Activated CD8-positive, alpha-beta T cell treated with anti-CD3 and anti-CD28 coated beads, Interleukin-2, amount 10 ng/mL, durations not matched to agents 7 days and 5 days (primary cell): ENCODE data around the gene NKX1-1. TPM values are rescaled to one million over a fixed set of nuclear protein-coding genes. Genes with fewer than 3 reads are reported as not detected.
A peak's percentile ranks its signal among the peaks of the same experiment; 100 is the strongest.

Experiments
- ATAC-seq: fragments of 150-1000 bp; cut with Tn5 transposase; one replicate; pipeline ENCODE4 v1.10.0; 2021; ENCODE audit warnings: moderate library complexity
- CTCF ChIA-PET: fragments of 350-600 bp; sonication (Branson Sonifier 250); formaldehyde crosslinking; loops from one replicate; lab custom pipeline; 2021; ENCODE audit warnings: antibody characterized with exemption; lab: Charles Lee
- POLR2A ChIA-PET: fragments of 350-600 bp; sonication (Branson Sonifier 250); formaldehyde crosslinking; loops from one replicate; lab custom pipeline; 2021; ENCODE audit warnings: antibody characterized with exemption; lab: Charles Lee
- DNase-seq: peaks from one replicate; pipeline ENCODE4 v3.0.0-alpha.2; 2020
- H3K27ac Mint-ChIP-seq: one replicate; pipeline ENCODE4 v1.8.0; 2021; ENCODE audit warnings: mild to moderate bottlenecking, mixed read lengths
- H3K27me3 Mint-ChIP-seq: one replicate; pipeline ENCODE4 v1.8.0; 2021; ENCODE audit warnings: low read depth, mixed read lengths
- H3K36me3 Mint-ChIP-seq: one replicate; pipeline ENCODE4 v1.8.0; 2021; ENCODE audit warnings: low read depth, mixed read lengths
- H3K4me1 Mint-ChIP-seq: one replicate; pipeline ENCODE4 v1.8.0; 2021; ENCODE audit warnings: low read depth, mixed read lengths
- H3K4me3 Mint-ChIP-seq: one replicate; pipeline ENCODE4 v1.8.0; 2021; ENCODE audit warnings: mild to moderate bottlenecking, mixed read lengths
- H3K9me3 Mint-ChIP-seq: one replicate; pipeline ENCODE4 v1.8.0; 2022; ENCODE audit warnings: mixed read lengths; ENCODE audit not compliant: insufficient read depth
- total RNA-seq, 2 experiments: library from RNA; stranded (reverse); gene quantifications; one replicate each; pipeline ENCODE4 v1.2.3, GENCODE V29; 2021

NKX1-1 gene
- total RNA-seq, 2 experiments from 2014 or later = not detected

- peaks cover 40% of the 10 kb centered on the region for H3K27me3 Mint-ChIP-seq
- H3K4me3 Mint-ChIP-seq = no peak overlapping the region
- peaks cover 3% of the 10 kb centered on the region for H3K4me1 Mint-ChIP-seq
- POLR2A ChIA-PET = no interaction called here
- CTCF ChIA-PET = no interaction called here
- DNase-seq (no peak), ATAC-seq (no peak)
- H3K36me3 Mint-ChIP-seq = peaks cover 6% of the 10 kb centered on the region
- peak overlapping the region; percentile 36 for H3K27ac Mint-ChIP-seq
- H3K9me3 Mint-ChIP-seq = no peaks in the 10 kb centered on the region
These were observed 1.6 kb upstream of the NKX1-1 start for GRCh38 chr4:1407657-1408333.

DNA sequence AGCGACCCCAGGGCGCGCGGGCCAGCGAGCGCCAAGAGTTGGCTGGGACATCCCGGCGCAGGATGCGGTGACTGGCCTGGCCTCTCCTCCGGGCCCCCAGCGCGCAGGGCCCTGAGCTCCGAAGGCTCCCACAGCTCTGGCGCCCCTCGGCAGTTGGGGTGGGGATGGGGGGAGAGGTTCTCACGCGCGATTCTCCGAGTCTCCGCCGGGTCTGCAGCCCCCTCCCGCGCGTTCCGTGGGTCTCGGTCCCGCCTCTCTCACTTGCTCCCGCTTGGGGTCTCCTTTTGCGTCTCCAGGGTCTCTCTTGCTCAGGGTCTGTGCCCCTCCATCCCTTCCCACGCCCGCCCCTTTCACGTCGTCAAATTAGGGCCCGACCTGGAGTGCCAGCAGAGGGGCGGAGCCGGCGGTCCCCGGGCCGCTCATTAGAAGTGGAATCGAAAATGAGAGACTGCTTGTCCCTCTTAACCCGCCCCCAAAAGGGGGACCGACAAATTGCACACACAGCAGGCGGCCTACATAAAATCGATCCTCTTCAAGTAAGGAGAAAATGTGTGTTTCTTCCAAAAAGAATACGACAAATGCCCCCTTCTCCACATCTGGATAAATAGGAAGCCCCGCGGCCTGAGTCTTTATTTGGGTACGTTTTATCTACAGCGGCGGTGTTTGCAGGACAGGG lies 877 bp upstream of the NKX1-1 start:
- ATAC-seq (no peak), DNase-seq (no peak)
- peak overlapping the region; percentile 42 for H3K4me3 Mint-ChIP-seq
- no peaks in the 10 kb centered on the region for H3K9me3 Mint-ChIP-seq
- H3K4me1 Mint-ChIP-seq = peaks cover 3% of the 10 kb centered on the region
- H3K27me3 Mint-ChIP-seq = peaks cover 45% of the 10 kb centered on the region
- peak overlapping the region; percentile 73 for H3K27ac Mint-ChIP-seq
- H3K36me3 Mint-ChIP-seq = peaks cover 6% of the 10 kb centered on the region
- ChIA-PET CTCF (no interaction called here), POLR2A (no interaction called here)

DNA sequence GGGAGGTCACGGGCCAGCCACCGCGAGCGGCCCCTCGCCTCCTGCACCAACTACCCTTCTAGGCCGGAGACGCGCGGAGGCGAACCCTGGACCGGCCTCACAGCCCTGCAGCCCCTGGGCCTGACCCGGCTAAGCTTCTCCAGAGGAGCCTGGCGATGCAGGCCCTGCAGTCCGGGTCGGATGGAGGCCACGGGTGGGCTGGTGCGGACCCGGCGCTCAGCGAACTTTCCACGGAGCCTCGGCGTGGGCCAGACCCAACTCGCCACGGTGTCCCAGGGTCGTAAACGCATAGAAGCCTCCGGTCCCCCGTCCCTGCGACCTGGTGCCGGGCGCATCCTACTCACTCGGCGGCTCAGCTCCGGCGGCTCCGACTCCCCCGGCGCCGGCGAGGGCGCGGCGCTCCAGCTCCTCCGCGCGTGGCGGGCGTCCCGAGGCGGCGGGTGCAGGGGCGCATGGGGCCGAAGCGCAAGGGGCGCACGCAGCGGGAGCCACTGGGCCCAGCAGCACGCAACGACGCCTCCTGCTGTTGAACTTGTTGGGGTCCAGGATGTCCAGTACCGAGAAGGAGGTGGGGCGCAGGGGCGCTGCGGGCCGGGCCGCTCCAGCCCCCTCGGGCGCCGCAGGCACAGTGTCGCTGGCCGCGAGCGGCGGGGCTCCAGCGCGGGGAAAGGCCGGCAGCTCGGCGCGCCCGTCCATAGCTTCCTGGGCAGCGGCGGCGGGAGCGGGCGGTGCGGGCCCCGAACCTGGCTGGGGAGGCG lies 427 bp downstream of the NKX1-1 start:
- Mint-ChIP-seq H3K4me1 (peaks cover 3% of the 10 kb centered on the region), H3K9me3 (no peaks in the 10 kb centered on the region), H3K27ac (no peak overlapping the region), H3K36me3 (peaks cover 6% of the 10 kb centered on the region), H3K4me3 (no peak overlapping the region), H3K27me3 (peaks cover 49% of the 10 kb centered on the region)
- CTCF ChIA-PET = no interaction called here
- no peak for ATAC-seq
- DNase-seq = no peak
- POLR2A ChIA-PET = no interaction called here

DNA sequence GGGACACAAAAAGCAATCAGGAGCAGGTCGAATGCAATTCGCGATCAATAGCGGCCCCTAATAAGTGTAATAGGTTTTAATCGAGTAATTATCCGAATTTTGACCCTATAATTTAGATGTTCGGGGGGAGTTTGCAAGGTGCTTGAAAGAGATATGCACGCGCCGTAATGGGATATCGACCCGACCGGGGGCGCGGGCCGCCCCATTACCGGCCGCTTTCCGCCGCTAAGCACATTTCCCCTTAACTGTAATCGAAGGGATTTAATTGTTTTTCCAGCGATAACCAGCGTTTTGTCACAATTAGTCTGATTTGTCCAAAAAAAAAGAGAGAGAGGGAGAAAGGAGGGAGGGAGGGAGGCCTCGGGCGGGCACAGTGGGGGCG lies 997 bp downstream of the NKX1-1 start:
- H3K27ac Mint-ChIP-seq = peak overlapping the region; percentile 81
- POLR2A ChIA-PET = no interaction called here
- H3K4me1 Mint-ChIP-seq = peaks cover 3% of the 10 kb centered on the region
- CTCF ChIA-PET = no interaction called here
- no peaks in the 10 kb centered on the region for H3K9me3 Mint-ChIP-seq
- DNase-seq (no peak), ATAC-seq (no peak)
- peaks cover 52% of the 10 kb centered on the region for H3K27me3 Mint-ChIP-seq
- peaks cover 6% of the 10 kb centered on the region for H3K36me3 Mint-ChIP-seq
- H3K4me3 Mint-ChIP-seq = peak overlapping the region; percentile 58

GRCh38 chr4:1404573-1405253 lies 1.5 kb downstream of the NKX1-1 start:
- H3K36me3 Mint-ChIP-seq = peaks cover 6% of the 10 kb centered on the region
- H3K4me1 Mint-ChIP-seq = peaks cover 3% of the 10 kb centered on the region
- H3K27me3 Mint-ChIP-seq = peaks cover 51% of the 10 kb centered on the region
- peak overlapping the region; percentile 81 for H3K27ac Mint-ChIP-seq
- no peak for ATAC-seq
- H3K9me3 Mint-ChIP-seq = no peaks in the 10 kb centered on the region
- POLR2A ChIA-PET = no interaction called here
- H3K4me3 Mint-ChIP-seq = peak overlapping the region; percentile 58
- no peak for DNase-seq
- CTCF ChIA-PET = no interaction called here

- Mint-ChIP-seq H3K27me3 (peaks cover 46% of the 10 kb centered on the region), H3K4me3 (peak overlapping the region; percentile 42), H3K4me1 (peaks cover 3% of the 10 kb centered on the region), H3K36me3 (peaks cover 6% of the 10 kb centered on the region), H3K9me3 (no peaks in the 10 kb centered on the region), H3K27ac (no peak overlapping the region)
- no peak for DNase-seq
- POLR2A ChIA-PET = no interaction called here
- no peak for ATAC-seq
- CTCF ChIA-PET = no interaction called here
These were observed 2.4 kb downstream of the NKX1-1 start for GRCh38 chr4:1403591-1404572.

- ChIA-PET CTCF (no interaction called here), POLR2A (no interaction called here)
- Mint-ChIP-seq H3K27me3 (peaks cover 39% of the 10 kb centered on the region), H3K4me1 (peaks cover 3% of the 10 kb centered on the region), H3K27ac (no peak overlapping the region), H3K36me3 (peaks cover 9% of the 10 kb centered on the region), H3K4me3 (no peak overlapping the region), H3K9me3 (no peaks in the 10 kb centered on the region)
- no peak for ATAC-seq
- no peak for DNase-seq
These were observed 3.1 kb downstream of the NKX1-1 start for GRCh38 chr4:1403177-1403583.

DNA sequence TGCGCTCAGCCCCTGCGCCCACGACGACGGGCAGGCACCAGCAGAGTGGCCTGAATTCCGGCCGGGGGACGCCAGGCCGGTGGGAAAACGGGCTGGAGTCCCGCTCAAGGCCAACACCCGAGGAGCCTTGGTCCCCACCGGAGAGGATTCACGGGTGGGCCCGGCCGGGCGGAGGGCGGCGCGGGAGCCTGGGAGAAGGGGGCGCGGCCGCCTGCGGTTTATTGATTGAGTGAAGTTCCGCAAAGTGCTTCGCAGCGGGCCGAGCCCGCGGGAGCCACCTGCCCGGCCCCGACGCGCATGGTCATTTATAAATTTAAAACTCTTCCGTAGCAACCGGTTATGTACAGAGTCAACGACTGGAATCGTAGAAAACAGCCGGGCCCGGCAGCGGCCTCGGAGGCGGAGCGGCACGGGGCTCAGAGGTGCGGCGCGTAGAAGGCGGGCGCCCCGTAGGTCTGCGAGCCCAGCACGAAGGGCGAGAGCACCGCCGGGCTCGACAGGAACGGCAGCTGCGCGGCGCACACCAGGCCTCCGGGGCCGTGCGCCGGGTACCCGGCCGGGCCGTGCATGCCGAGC lies 3.6 kb downstream of the NKX1-1 start:
- ATAC-seq = no peak
- DNase-seq = no peak
- peaks cover 35% of the 10 kb centered on the region for H3K27me3 Mint-ChIP-seq
- ChIA-PET CTCF (no interaction called here), POLR2A (no interaction called here)
- H3K27ac Mint-ChIP-seq = no peak overlapping the region
- H3K4me1 Mint-ChIP-seq = peaks cover 3% of the 10 kb centered on the region
- no peak overlapping the region for H3K4me3 Mint-ChIP-seq
- peaks cover 9% of the 10 kb centered on the region for H3K36me3 Mint-ChIP-seq
- H3K9me3 Mint-ChIP-seq = no peaks in the 10 kb centered on the region

- H3K36me3 Mint-ChIP-seq = peaks cover 6% of the 10 kb centered on the region
- POLR2A ChIA-PET = no interaction called here
- no peak overlapping the region for H3K27ac Mint-ChIP-seq
- no peak overlapping the region for H3K4me3 Mint-ChIP-seq
- DNase-seq = no peak
- H3K9me3 Mint-ChIP-seq = no peaks in the 10 kb centered on the region
- no peak for ATAC-seq
- peaks cover 2% of the 10 kb centered on the region for H3K4me1 Mint-ChIP-seq
- CTCF ChIA-PET = no interaction called here
- peaks cover 30% of the 10 kb centered on the region for H3K27me3 Mint-ChIP-seq
These were observed 4.2 kb downstream of the NKX1-1 start for GRCh38 chr4:1402021-1402515.

GRCh38 chr4:1401409-1402020 lies 4.7 kb downstream of the NKX1-1 start:
- ATAC-seq = no peak
- peaks cover 29% of the 10 kb centered on the region for H3K27me3 Mint-ChIP-seq
- H3K4me1 Mint-ChIP-seq = peaks cover 2% of the 10 kb centered on the region
- H3K27ac Mint-ChIP-seq = no peak overlapping the region
- peaks cover 9% of the 10 kb centered on the region for H3K36me3 Mint-ChIP-seq
- POLR2A ChIA-PET = no interaction called here
- no peaks in the 10 kb centered on the region for H3K9me3 Mint-ChIP-seq
- CTCF ChIA-PET = interaction anchor here (0.7 kb wide), 1 partner anchor 12 kb away, joined by 3 read pairs; no protein-coding TSS in a partner anchor
- no peak for DNase-seq
- H3K4me3 Mint-ChIP-seq = no peak overlapping the region
